WTC11 (cell line): Measurements from ENCODE around the gene CCDC85A. TPM values are rescaled to one million over a fixed set of nuclear protein-coding genes. Genes with fewer than 3 reads are reported as not detected.

Experiments used
- ATAC-seq: fragments of 200-7000 bp; cut with Tn5 transposase; 2 replicates; pipeline ENCODE4 v1.10.0; 2021; ENCODE audit warnings: mild to moderate bottlenecking, moderate library complexity
- CTCF ChIA-PET: fragments of 300-600 bp; sonication (Branson Sonifier 250); formaldehyde crosslinking; loops from one replicate; lab custom pipeline; 2021; ENCODE audit warnings: antibody characterized with exemption; lab: Charles Lee
- POLR2A ChIA-PET: fragments of 350-600 bp; sonication (Branson Sonifier 250); formaldehyde crosslinking; loops from one replicate; lab custom pipeline; 2021; ENCODE audit warnings: antibody characterized with exemption; lab: Charles Lee
- DNase-seq: peaks from one replicate; pipeline ENCODE4 v3.0.0; 2021; ENCODE audit warnings: low spot score
- H3K27ac Mint-ChIP-seq: 2 replicates; pipeline ENCODE4 v1.8.0; 2021; ENCODE audit warnings: mixed read lengths
- H3K27me3 Mint-ChIP-seq: 2 replicates; pipeline ENCODE4 v1.8.0; 2021; ENCODE audit warnings: low read depth, mild to moderate bottlenecking, moderate library complexity, mixed read lengths
- H3K36me3 Mint-ChIP-seq: 2 replicates; pipeline ENCODE4 v1.8.0; 2021; ENCODE audit warnings: mixed read lengths
- H3K4me1 Mint-ChIP-seq: 2 replicates; pipeline ENCODE4 v1.8.0; 2022; ENCODE audit warnings: mixed read lengths
- H3K4me3 Mint-ChIP-seq: 2 replicates; pipeline ENCODE4 v1.8.0; 2021; ENCODE audit warnings: mild to moderate bottlenecking, moderate library complexity, mixed read lengths
- H3K9me3 Mint-ChIP-seq: 2 replicates; pipeline ENCODE4 v1.8.0; 2021; ENCODE audit warnings: mixed read lengths
- AFF4 ChIP-seq: sonication (generic); formaldehyde crosslinking; IDR thresholded peaks from 2 replicates; pipeline ENCODE4 v1.8.1; 2023; ENCODE audit warnings: mild to moderate bottlenecking, missing genetic modification reagents, borderline replicate concordance
- AR ChIP-seq: fragments of 250-450 bp; sonication (Bioruptor Pico); IDR thresholded peaks from 2 replicates; pipeline ENCODE4 v1.9.0; 2021; ENCODE audit warnings: mild to moderate bottlenecking
- ATF2 ChIP-seq: sonication (generic); formaldehyde crosslinking; IDR thresholded peaks from 2 replicates; pipeline ENCODE4 v1.8.1; 2022; ENCODE audit warnings: low read depth, missing genetic modification reagents, borderline replicate concordance
- CBFB ChIP-seq: sonication (generic); formaldehyde crosslinking; IDR thresholded peaks from 2 replicates; pipeline ENCODE4 v1.8.1; 2022; ENCODE audit warnings: mild to moderate bottlenecking, low read depth, missing genetic modification reagents
- ELF4 ChIP-seq: sonication (generic); formaldehyde crosslinking; IDR thresholded peaks from 2 replicates; pipeline ENCODE4 v1.8.1; 2022; ENCODE audit warnings: low read depth, mild to moderate bottlenecking, moderate library complexity, missing genetic modification reagents
- ETV6 ChIP-seq: sonication (generic); formaldehyde crosslinking; IDR thresholded peaks from 2 replicates; pipeline ENCODE4 v1.8.1; 2022; ENCODE audit warnings: mild to moderate bottlenecking, missing genetic modification reagents
- GABPB1 ChIP-seq: sonication (generic); formaldehyde crosslinking; IDR thresholded peaks from 2 replicates; pipeline ENCODE4 v1.8.1; 2023; ENCODE audit warnings: mild to moderate bottlenecking, missing genetic modification reagents
- GTF2I ChIP-seq: fragments of 250-450 bp; sonication (Bioruptor Pico); conservative IDR thresholded peaks from 2 replicates; pipeline ENCODE4 v1.4.0; 2021; ENCODE audit warnings: mild to moderate bottlenecking
- IRF2 ChIP-seq: sonication (generic); formaldehyde crosslinking; IDR thresholded peaks from 2 replicates; pipeline ENCODE4 v1.8.0; 2022; ENCODE audit warnings: low read depth, missing genetic modification reagents, borderline replicate concordance
- MAX ChIP-seq: sonication (generic); formaldehyde crosslinking; IDR thresholded peaks from 2 replicates; pipeline ENCODE4 v1.8.0; 2022; ENCODE audit warnings: mild to moderate bottlenecking, missing genetic modification reagents
- NR1H2 ChIP-seq: sonication (generic); formaldehyde crosslinking; IDR thresholded peaks from 2 replicates; pipeline ENCODE4 v1.9.0; 2021; ENCODE audit warnings: mild to moderate bottlenecking, moderate library complexity, missing genetic modification reagents
- NR2C2 ChIP-seq: sonication (generic); formaldehyde crosslinking; IDR thresholded peaks from 2 replicates; pipeline ENCODE4 v1.8.0; 2022; ENCODE audit warnings: mild to moderate bottlenecking, missing genetic modification reagents
- OVOL2 ChIP-seq: fragments of 250-450 bp; sonication (Bioruptor Pico); IDR thresholded peaks from 2 replicates; pipeline ENCODE4 v1.9.0; 2021; ENCODE audit warnings: mild to moderate bottlenecking, borderline replicate concordance
- SMAD4 ChIP-seq: sonication (generic); formaldehyde crosslinking; IDR thresholded peaks from 2 replicates; pipeline ENCODE4 v1.8.0; 2022; ENCODE audit warnings: mild to moderate bottlenecking, missing genetic modification reagents
- USF1 ChIP-seq: sonication (generic); formaldehyde crosslinking; IDR thresholded peaks from 2 replicates; pipeline ENCODE4 v1.8.0; 2022; ENCODE audit warnings: mild to moderate bottlenecking, missing genetic modification reagents
- USF2 ChIP-seq: sonication (generic); formaldehyde crosslinking; IDR thresholded peaks from 2 replicates; pipeline ENCODE4 v1.8.1; 2023; ENCODE audit warnings: mild to moderate bottlenecking, missing genetic modification reagents, moderate library complexity
- ZNF219 ChIP-seq: sonication (generic); formaldehyde crosslinking; IDR thresholded peaks from 2 replicates; pipeline ENCODE4 v1.8.0; 2023; ENCODE audit warnings: missing genetic modification reagents, mild to moderate bottlenecking, borderline replicate concordance
- ZNF416 ChIP-seq: fragments of 250-450 bp; sonication (Bioruptor Pico); IDR thresholded peaks from 2 replicates; pipeline ENCODE4 v1.9.0; 2021; ENCODE audit warnings: mild to moderate bottlenecking, inconsistent platforms
- ZNF512 ChIP-seq: sonication (generic); formaldehyde crosslinking; IDR thresholded peaks from 2 replicates; pipeline ENCODE4 v1.8.1; 2022; ENCODE audit warnings: missing genetic modification reagents, borderline replicate concordance
- ZNF671 ChIP-seq: fragments of 250-450 bp; sonication (Bioruptor Pico); IDR thresholded peaks from 2 replicates; pipeline ENCODE4 v1.8.0; 2021; ENCODE audit warnings: mild to moderate bottlenecking
- total RNA-seq: library from RNA; stranded (reverse); gene quantifications from 3 replicates; pipeline ENCODE4 v1.2.3, GENCODE V29; 2021

Gene CCDC85A
- total RNA-seq, 1 experiment from 2014 or later: 0.22 TPM

GRCh38 chr2:56326346-56326741, 142.6 kb downstream of the CCDC85A start:
- Mint-ChIP-seq H3K4me1 (peaks cover 11% of the 10 kb centered on the region), H3K9me3 (0 out of 2 replicates have a peak, but pooled peaks cover 4% of the 10 kb centered on the region), H3K27ac (no peak overlapping the region), H3K4me3 (no peak overlapping the region), H3K36me3 (peaks cover 3% of the 10 kb centered on the region; the same call in 1 of the 2 replicates), H3K27me3 (no peaks in the 10 kb centered on the region)
- ChIA-PET CTCF (no interaction called here), POLR2A (no interaction called here)
- ATAC-seq (no peak), DNase-seq (no peak)
- TF ChIP-seq USF1 (CRISPR knock-in tag) (no peak), CBFB (CRISPR knock-in tag) (no peak), GTF2I (no peak), GABPB1 (CRISPR knock-in tag) (no peak), USF2 (CRISPR knock-in tag) (no peak), IRF2 (CRISPR knock-in tag) (no peak), OVOL2 (CRISPR knock-in tag) (no peak), AFF4 (no peak), ZNF512 (CRISPR knock-in tag) (no peak), AR (CRISPR knock-in tag) (no peak), NR2C2 (CRISPR knock-in tag) (no peak), ZNF219 (no peak), ZNF671 (CRISPR knock-in tag) (no peak), ELF4 (CRISPR knock-in tag) (no peak), SMAD4 (CRISPR knock-in tag) (no peak)

GRCh38 chr2:56331810-56332209, 148.0 kb downstream of the CCDC85A start:
- H3K36me3 Mint-ChIP-seq: no peaks in the 10 kb centered on the region
- H3K9me3 Mint-ChIP-seq: no peaks in the 10 kb centered on the region
- H3K4me3 Mint-ChIP-seq: no peak overlapping the region
- CTCF ChIA-PET: no interaction called here
- H3K4me1 Mint-ChIP-seq: peaks cover 22% of the 10 kb centered on the region
- ATAC-seq (no peak), DNase-seq (no peak)
- POLR2A ChIA-PET: no interaction called here
- no peak overlapping the region for H3K27ac Mint-ChIP-seq
- no peaks in the 10 kb centered on the region for H3K27me3 Mint-ChIP-seq
- TF ChIP-seq SMAD4 (CRISPR knock-in tag) (no peak), ATF2 (CRISPR knock-in tag) (no peak), NR2C2 (CRISPR knock-in tag) (no peak), ETV6 (CRISPR knock-in tag) (no peak), MAX (no peak), ZNF416 (no peak), CBFB (CRISPR knock-in tag) (no peak), NR1H2 (no peak), AFF4 (no peak)
